K562 (cell line): Measurements from ENCODE around the gene CHST12. TPM values are rescaled to one million over a fixed set of nuclear protein-coding genes. Genes with fewer than 3 reads are reported as not detected.

Experiments used
- ASH1L ChIP-seq: fragments of 450-650 bp; IDR thresholded peaks from 2 replicates; pipeline ENCODE4 v1.6.1; 2018; ENCODE audit warnings: borderline replicate concordance, mild to moderate bottlenecking, low read depth; ENCODE audit not compliant: partially characterized antibody
- CBFA2T2 ChIP-seq: fragments of 450-650 bp; conservative IDR thresholded peaks from 2 replicates; pipeline ENCODE4 v1.6.1; 2017; ENCODE audit warnings: mild to moderate bottlenecking
- CXXC5 ChIP-seq: fragments of 250-450 bp; sonication (Bioruptor Pico); IDR thresholded peaks from 2 replicates; pipeline ENCODE4 v1.8.0; 2022; ENCODE audit warnings: inconsistent platforms, mild to moderate bottlenecking, moderate library complexity
- E2F6 ChIP-seq, 2 experiments: IDR thresholded peaks; 2 replicates each; pipeline ENCODE4 v1.6.1; 2011; ENCODE audit warnings: borderline replicate concordance in 1 of 2, control low read depth in 1 of 2, low read depth in 1 of 2, low read length in 1 of 2, mild to moderate bottlenecking in 1 of 2, mixed read lengths in 1 of 2, moderate library complexity in 1 of 2; ENCODE audit not compliant: insufficient read depth in 1 of 2, insufficient read length in 1 of 2, poor library complexity in 1 of 2, severe bottlenecking in 1 of 2; ENCODE audit errors: extremely low read depth in 1 of 2
- ELK1 ChIP-seq: sonication (generic); formaldehyde crosslinking; IDR thresholded peaks from 2 replicates; pipeline ENCODE4 v1.8.1; 2022; ENCODE audit warnings: missing genetic modification reagents
- HDAC3 ChIP-seq: fragments of 450-650 bp; IDR thresholded peaks from 2 replicates; pipeline ENCODE4 v1.6.1; 2018; ENCODE audit warnings: borderline replicate concordance, mild to moderate bottlenecking, moderate library complexity; ENCODE audit not compliant: partially characterized antibody
- LCOR ChIP-seq: sonication (generic); formaldehyde crosslinking; IDR thresholded peaks from 2 replicates; pipeline ENCODE4 v1.8.0; 2022; ENCODE audit warnings: mild to moderate bottlenecking, missing genetic modification reagents
- MEF2D ChIP-seq: conservative IDR thresholded peaks from 2 replicates; pipeline ENCODE4 v1.6.1; 2016; ENCODE audit warnings: low read depth, missing genetic modification characterization, missing compliant biosample characterization
- PBX2 ChIP-seq, 2 experiments: IDR thresholded peaks in 1 of 2; conservative IDR thresholded peaks in 1 of 2; 2 replicates each; pipeline ENCODE4 v1.6.1; 2016; ENCODE audit warnings: low read depth in 2 of 2, mild to moderate bottlenecking in 1 of 2, missing compliant biosample characterization in 1 of 2, missing genetic modification characterization in 1 of 2, moderate library complexity in 1 of 2
- POLR2G ChIP-seq: fragments of 200-400 bp; formaldehyde crosslinking; IDR thresholded peaks from 2 replicates; pipeline ENCODE4 v1.6.1; 2017; ENCODE audit warnings: low read depth, mild to moderate bottlenecking, antibody characterized with exemption, low read length, moderate library complexity
- TCF7L2 ChIP-seq: fragments of 150-350 bp; IDR thresholded peaks from 2 replicates; pipeline ENCODE4 v1.6.1; 2016; ENCODE audit warnings: low read depth, mild to moderate bottlenecking, low read length, moderate library complexity
- ZBTB17 ChIP-seq: fragments of 450-650 bp; formaldehyde crosslinking; IDR thresholded peaks from 2 replicates; pipeline ENCODE4 v1.4.0; 2020; ENCODE audit warnings: mild to moderate bottlenecking
- ZBTB43 ChIP-seq: sonication (generic); formaldehyde crosslinking; IDR thresholded peaks from 2 replicates; pipeline ENCODE4 v1.8.0; 2023; ENCODE audit warnings: mild to moderate bottlenecking, missing genetic modification reagents
- ZFPM2 ChIP-seq: fragments of 250-450 bp; sonication (Bioruptor Pico); IDR thresholded peaks from 2 replicates; pipeline ENCODE4 v1.5.1; 2022; ENCODE audit warnings: mild to moderate bottlenecking
- ZNF232 ChIP-seq: sonication (generic); formaldehyde crosslinking; IDR thresholded peaks from 2 replicates; pipeline ENCODE4 v1.8.0; 2022; ENCODE audit warnings: mild to moderate bottlenecking, missing genetic modification reagents
- ZNF639 ChIP-seq, 2 experiments: fragments of 200-800 bp in 1 of 2; sonication (Bioruptor generic) in 1 of 2; sonication (generic) in 1 of 2; formaldehyde crosslinking in 1 of 2; IDR thresholded peaks in 1 of 2; conservative IDR thresholded peaks in 1 of 2; 2 replicates each; pipeline versions ENCODE4 v1.5.0 to v1.6.1; 2016 to 2020; ENCODE audit warnings: missing compliant biosample characterization in 1 of 2, missing genetic modification characterization in 1 of 2, missing genetic modification reagents in 1 of 2
- polyA plus RNA-seq, 8 experiments: library from polyadenylated mRNA; depleted of rRNA in 4 of 8; stranded (reverse) in 5 of 8; unstranded in 3 of 8; fragments of >200 nt; fragmentation: Nextera tagmentation in 2 of 8; fragmentation: Illumina TruSeq in 1 of 8; extraction: Ambion mirVana in 2 of 8; extraction: Trizol in 1 of 8; gene quantifications; 2 replicates each; pipeline versions ENCODE4 v1.2.1 to v1.2.3, GENCODE V29; 2011 to 2014; ENCODE audit warnings: inconsistent platforms in 1 of 8, missing spikeins in 1 of 8
- total RNA-seq, 7 experiments: library from RNA; depleted of rRNA in 6 of 7; stranded (reverse); fragments of >200 nt in 6 of 7; fragmentation: Illumina TruSeq in 2 of 7; extraction: Trizol in 2 of 7; gene quantifications; 2 replicates each; pipeline versions ENCODE4 v1.2.1 to v1.2.3, GENCODE V29; 2011 to 2021; ENCODE audit warnings: low replicate concordance in 1 of 7

CHST12 gene
- total and polyA plus RNA-seq, 9 of the 15 experiments (the other 6 are each of a cell fraction or from before 2014, with no cell fraction given), result 0.18 to 19.8 (median 3.6) TPM

GRCh38 chr7:2354186-2354938 lies 49.0 kb upstream of the CHST12 start, which contains the start of gene EIF3B (continued):
- TF ChIP-seq ELK1 (CRISPR knock-in tag) (no peak), HDAC3 (peak; percentile 2), POLR2G (peak; percentile 95), TCF7L2 (peak; percentile 91), CBFA2T2 (0 out of 2 replicates have a peak, but pooled peaks have one; percentile 11), LCOR (peak; percentile 7), MEF2D (tag) (no peak), ZBTB43 (no peak; the same call in 1 of the 2 replicates), CXXC5 (peak; percentile 89), ZNF639 (CRISPR knock-in tag; conservative IDR thresholded peaks at IDR 0.05 in 1 of 2, IDR thresholded peaks at IDR 0.05 in 1 of 2) (peak in 1 of 2 experiments; percentile 81; a peak in 1 of 4 replicates), ZFPM2 (CRISPR knock-in tag) (0 out of 2 replicates have a peak, but pooled peaks have one; percentile 11), ZNF232 (CRISPR knock-in tag) (no peak), PBX2 (CRISPR knock-in tag; IDR thresholded peaks at IDR 0.05; ENCODE audit: low read depth) (no peak), PBX2 (tag; conservative IDR thresholded peaks at IDR 0.05; ENCODE audit: low read depth) (0 out of 2 replicates have a peak, but pooled peaks have one; percentile 6), ASH1L (peak; percentile 88), E2F6 (IDR thresholded peaks at IDR 0.05; ENCODE audit: borderline replicate concordance in 1 of 2, extremely low read depth in 1 of 2, insufficient read depth in 1 of 2, insufficient read length in 1 of 2, low read depth in 1 of 2, low read length in 1 of 2, poor library complexity in 1 of 2, severe bottlenecking in 1 of 2) (peak; percentile 70 to 86), ZBTB17 (CRISPR knock-in tag) (0 out of 2 replicates have a peak, but pooled peaks have one; percentile 11)
